HepG2 (cell line): ENCODE measurements around the gene MPO. TPM values are rescaled to one million over a fixed set of nuclear protein-coding genes. Genes with fewer than 3 reads are reported as not detected.

Experiments used
- ATAC-seq: fragments of 200-7000 bp; cut with Tn5 transposase; 3 replicates; pipeline ENCODE4 v1.9.1; 2020; ENCODE audit warnings: mild to moderate bottlenecking, moderate library complexity
- BruUV-seq: library from RNA; stranded (reverse); fragments of 400-500 nt; replicated peaks from 2 replicates; lab custom pipeline; 2021; lab: Mats Ljungman, UMichigan
- CTCF ChIA-PET: fragments of 300-600 bp; formaldehyde crosslinking; extraction: SDS; loops from one replicate; lab custom pipeline; 2021; ENCODE audit warnings: low total read pairs, inconsistent platforms, low intra/inter-chr PET ratio; lab: Yijun Ruan, JAX
- POLR2A ChIA-PET: fragments of 350-600 bp; sonication (Branson Sonifier 250); formaldehyde crosslinking; loops from one replicate; lab custom pipeline; 2020; ENCODE audit warnings: antibody characterized with exemption, inconsistent platforms; lab: Yijun Ruan, JAX
- DNase-seq: peaks from one replicate; pipeline ENCODE4 v3.0.0-alpha.2; 2015; ENCODE audit warnings: low spot score
- FAIRE-seq: peaks from 3 replicates; lab custom pipeline; 2011; peaks lifted over from hg19 to GRCh38; lab: Jason Lieb, UNC
- H2AFZ ChIP-seq: one replicate; pipeline ENCODE4 v1.6.1; 2011; ENCODE audit warnings: low read length, inconsistent platforms
- H3K27ac ChIP-seq: fragments of 300-600 bp; 3 replicates; pipeline ENCODE4 v1.8.0; 2011; ENCODE audit warnings: mixed run types, mild to moderate bottlenecking, mixed read lengths, low read length, inconsistent platforms; ENCODE audit not compliant: insufficient read depth; ENCODE audit errors: extremely low read length
- H3K27me3 ChIP-seq, 2 experiments: fragments of 200-600 bp in 1 of 2; 2 replicates in 1 of 2; 3 replicates in 1 of 2; pipeline versions ENCODE4 v1.6.0 to v1.8.0; 2011; ENCODE audit warnings: low read length in 2 of 2, mild to moderate bottlenecking in 2 of 2, moderate library complexity in 2 of 2, inconsistent platforms in 1 of 2; ENCODE audit not compliant: insufficient read depth in 2 of 2, control insufficient read depth in 1 of 2
- H3K36me3 ChIP-seq, 2 experiments: fragments of 200-600 bp in 1 of 2; replicated peaks in 1 of 2; 2 replicates in 1 of 2; 3 replicates in 1 of 2; pipeline versions ENCODE4 v1.5.1 to v1.8.0; 2011; ENCODE audit warnings: low read length in 2 of 2, inconsistent platforms in 1 of 2; ENCODE audit not compliant: insufficient read depth in 2 of 2, control insufficient read depth in 1 of 2
- H3K4me1 ChIP-seq: 2 replicates; pipeline ENCODE4 v1.5.1; 2012; ENCODE audit warnings: low read length, inconsistent platforms; ENCODE audit not compliant: insufficient read depth
- H3K4me2 ChIP-seq: 2 replicates; pipeline ENCODE4 v1.6.0; 2011; ENCODE audit warnings: low read depth, low read length, inconsistent platforms
- H3K4me3 ChIP-seq, 3 experiments: fragments of 200-600 bp in 1 of 3; sonication (generic), shearing (Covaris generic) in 1 of 3; replicated peaks in 1 of 3; 2 replicates each; pipeline ENCODE4 v1.5.1; 2011 to 2016; ENCODE audit warnings: low read length in 3 of 3, inconsistent platforms in 2 of 3, low read depth in 2 of 3, mild to moderate bottlenecking in 2 of 3, control low read depth in 1 of 3, mixed read lengths in 1 of 3; ENCODE audit not compliant: insufficient read depth in 1 of 3
- H3K79me2 ChIP-seq: one replicate; pipeline ENCODE4 v1.6.1; 2011; ENCODE audit warnings: low read length, inconsistent platforms; ENCODE audit not compliant: insufficient read depth
- H3K9ac ChIP-seq: 2 replicates; pipeline ENCODE4 v1.6.0; 2011; ENCODE audit warnings: mild to moderate bottlenecking, low read depth, low read length, inconsistent platforms; ENCODE audit not compliant: insufficient read depth
- H3K9me3 ChIP-seq: 2 replicates; pipeline ENCODE4 v1.5.1; 2012; ENCODE audit warnings: mild to moderate bottlenecking, low read length
- H4K20me1 ChIP-seq: 2 replicates; pipeline ENCODE4 v1.6.0; 2011; ENCODE audit warnings: inconsistent platforms, mild to moderate bottlenecking, low read length, moderate library complexity; ENCODE audit not compliant: insufficient read depth
- ATF7-NPFF ChIP-seq: sonication (generic); formaldehyde crosslinking; IDR thresholded peaks from 2 replicates; pipeline ENCODE4 v1.8.1; 2023; ENCODE audit warnings: mild to moderate bottlenecking, low read depth, missing genetic modification reagents, moderate library complexity
- HDAC1 ChIP-seq: sonication (generic); formaldehyde crosslinking; IDR thresholded peaks from 2 replicates; pipeline ENCODE4 v1.5.1; 2020; ENCODE audit warnings: mild to moderate bottlenecking, missing genetic modification reagents
- MXD4 ChIP-seq: IDR thresholded peaks from 2 replicates; pipeline ENCODE4 v1.6.1; 2016; ENCODE audit warnings: mild to moderate bottlenecking, missing biosample characterization, missing genetic modification reagents
- PAWR ChIP-seq: sonication (generic); formaldehyde crosslinking; IDR thresholded peaks from 2 replicates; pipeline ENCODE4 v1.4.0; 2020; ENCODE audit warnings: missing genetic modification reagents, mild to moderate bottlenecking, borderline replicate concordance
- RBAK ChIP-seq: sonication (generic); formaldehyde crosslinking; IDR thresholded peaks from 2 replicates; pipeline ENCODE4 v1.5.1; 2020; ENCODE audit warnings: mild to moderate bottlenecking, missing genetic modification reagents
- SATB2 ChIP-seq: sonication (generic); formaldehyde crosslinking; IDR thresholded peaks from 2 replicates; pipeline ENCODE4 v1.5.0; 2020; ENCODE audit warnings: missing genetic modification reagents
- ZBTB26 ChIP-seq: IDR thresholded peaks from 2 replicates; pipeline ENCODE4 v1.6.1; 2016; ENCODE audit warnings: missing compliant biosample characterization, missing genetic modification reagents, borderline replicate concordance
- ZNF264 ChIP-seq: sonication (generic); formaldehyde crosslinking; IDR thresholded peaks from 2 replicates; pipeline ENCODE4 v1.4.0; 2020; ENCODE audit warnings: missing genetic modification reagents
- ZNF589 ChIP-seq: sonication (generic); formaldehyde crosslinking; conservative IDR thresholded peaks from 2 replicates; pipeline ENCODE4 v1.8.0; 2022; ENCODE audit warnings: mild to moderate bottlenecking, moderate library complexity, missing genetic modification reagents
- ZSCAN30 ChIP-seq: sonication (generic); formaldehyde crosslinking; IDR thresholded peaks from 2 replicates; pipeline ENCODE4 v1.5.0; 2020; ENCODE audit warnings: mild to moderate bottlenecking, missing genetic modification reagents
- WGBS: methylation state at CpG from one replicate; pipeline ENCODE4 v1.1.6; 2017; ENCODE audit warnings: low lambda C conversion rate; 5-methylcytosine and 5-hydroxymethylcytosine counted together
- in situ Hi-C: cut with HindIII; loops from 2 replicates; pipeline ENCODE4 v1.10.0; 2017; ENCODE audit warnings: low pct_unique_long_range_greater_than_20kb; ENCODE audit not compliant: extremely low pct_ligation_motif_present
- intact Hi-C: fragments of 100-400 bp; cut with micrococcal nuclease; formaldehyde crosslinking; loops from one replicate; pipeline ENCODE4 v1.10.0; 2022; ENCODE audit not compliant: unreplicated experiment
- polyA plus RNA-seq, 8 experiments: library from polyadenylated mRNA; depleted of rRNA in 3 of 8; stranded (reverse) in 7 of 8; unstranded in 1 of 8; fragments of >200 nt; fragmentation: Illumina TruSeq in 4 of 8; extraction: Trizol in 4 of 8; gene quantifications; 2 replicates each; pipeline versions ENCODE4 v1.2.1 to v1.2.3, GENCODE V29; 2011 to 2016; ENCODE audit warnings: low read depth in 4 of 8, missing spikeins in 1 of 8, mixed read lengths in 1 of 8; ENCODE audit not compliant: insufficient read depth in 1 of 8
- total RNA-seq, 5 experiments: library from RNA; depleted of rRNA; stranded (reverse); fragments of >200 nt; fragmentation: Illumina TruSeq; extraction: Trizol; gene quantifications; 2 replicates each; pipeline ENCODE4 v1.2.3, GENCODE V29; 2016; ENCODE audit warnings: low read depth in 1 of 5
- TF ChIP-seq, protein P1 (sequence below): sonication (generic); formaldehyde crosslinking; IDR thresholded peaks from 2 replicates; pipeline ENCODE4 v1.8.1; 2023; ENCODE audit warnings: mild to moderate bottlenecking, missing genetic modification reagents
- TF ChIP-seq, protein P2 (sequence below): sonication (generic); formaldehyde crosslinking; IDR thresholded peaks from 2 replicates; pipeline ENCODE4 v1.4.0; 2020; ENCODE audit warnings: missing genetic modification reagents, low read depth, mild to moderate bottlenecking, borderline replicate concordance

MPO gene
- total and polyA plus RNA-seq, 2 of the 13 experiments (the other 11 are each of a cell fraction or from before 2014, with no cell fraction given), result not detected

- Histone ChIP-seq H3K9ac (no peak overlapping the region), H2AFZ (no peak overlapping the region), H3K9me3 (no peaks in the 10 kb centered on the region), H3K4me3 (no peak overlapping the region)
- ChIA-PET POLR2A (no interaction called here), CTCF (no interaction called here)
- no peak for FAIRE-seq
- intact Hi-C loops, result no loop called here
- 44% methylated on average over 5 of the region's 9 CpGs for WGBS
- TF ChIP-seq RBAK (CRISPR knock-in tag) (no peak), ZBTB26 (no peak), HDAC1 (CRISPR knock-in tag) (no peak), SATB2 (CRISPR knock-in tag) (no peak), PAWR (no peak), ZNF589 (CRISPR knock-in tag) (no peak), ATF7-NPFF (CRISPR knock-in tag) (no peak), ZSCAN30 (CRISPR knock-in tag) (no peak), MXD4 (CRISPR knock-in tag) (no peak), ZNF264 (no peak)
- TF ChIP-seq, protein P1, sequence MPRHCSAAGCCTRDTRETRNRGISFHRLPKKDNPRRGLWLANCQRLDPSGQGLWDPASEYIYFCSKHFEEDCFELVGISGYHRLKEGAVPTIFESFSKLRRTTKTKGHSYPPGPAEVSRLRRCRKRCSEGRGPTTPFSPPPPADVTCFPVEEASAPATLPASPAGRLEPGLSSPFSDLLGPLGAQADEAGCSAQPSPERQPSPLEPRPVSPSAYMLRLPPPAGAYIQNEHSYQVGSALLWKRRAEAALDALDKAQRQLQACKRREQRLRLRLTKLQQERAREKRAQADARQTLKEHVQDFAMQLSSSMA (CRISPR knock-in tag), result no peak
- TF ChIP-seq, protein P2, sequence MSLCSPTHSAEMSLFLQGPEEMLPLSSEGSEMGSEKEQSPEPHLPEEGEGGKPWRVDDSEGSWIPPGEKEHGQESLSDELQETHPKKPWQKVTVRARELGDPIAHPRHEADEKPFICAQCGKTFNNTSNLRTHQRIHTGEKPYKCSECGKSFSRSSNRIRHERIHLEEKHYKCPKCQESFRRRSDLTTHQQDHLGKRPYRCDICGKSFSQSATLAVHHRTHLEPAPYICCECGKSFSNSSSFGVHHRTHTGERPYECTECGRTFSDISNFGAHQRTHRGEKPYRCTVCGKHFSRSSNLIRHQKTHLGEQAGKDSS (CRISPR knock-in tag), result no peak
- TF ChIP-seq, all 625 proteins: peak for 0
- no peaks in the 10 kb centered on the region for H4K20me1 ChIP-seq
- DNase-seq (no peak), ATAC-seq (no peak)
- H3K27ac ChIP-seq, result no peak overlapping the region
- no TSS peak for BruUV-seq
- H3K79me2 ChIP-seq, result no peaks in the 10 kb centered on the region
- H3K27me3 ChIP-seq, result peaks cover 11 to 50% of the 10 kb centered on the region in 2 experiments; a peak in 4 of 5 replicates
- H3K4me1 ChIP-seq, result no peaks in the 10 kb centered on the region
- in situ Hi-C loops, result no loop called here
- no peaks in the 10 kb centered on the region for H3K36me3 ChIP-seq
- no peak overlapping the region for H3K4me2 ChIP-seq
Measured at GRCh38 chr17:58302171-58302918, 21.6 kb upstream of the MPO start.
